Left ventricle myocardium inferior (tissue), 1 donor: Measurements from ENCODE around the gene CNTLN. TPM values are rescaled to one million over a fixed set of nuclear protein-coding genes. Genes with fewer than 3 reads are reported as not detected.
"Not testable (repeated sequence)": the region's sequence is repeated elsewhere in the genome, so short reads cannot be mapped to it uniquely, and the experiment has no call there.

ENCODE experiments used
- DNase-seq: peaks from one replicate; pipeline ENCODE4 v3.0.0-alpha.2; 2020
- H3K27ac ChIP-seq: fragments of 200-600 bp; replicated peaks from 2 replicates; pipeline ENCODE4 v1.8.0; 2021
- H3K27me3 ChIP-seq: fragments of 200-600 bp; 2 replicates; pipeline ENCODE4 v1.8.0; 2021; ENCODE audit warnings: low read depth
- H3K36me3 ChIP-seq: fragments of 200-600 bp; 2 replicates; pipeline ENCODE4 v1.8.0; 2021
- H3K4me1 ChIP-seq: fragments of 200-600 bp; 2 replicates; pipeline ENCODE4 v1.8.0; 2021
- H3K4me3 ChIP-seq: fragments of 200-600 bp; 2 replicates; pipeline ENCODE4 v1.8.0; 2021; ENCODE audit warnings: mild to moderate bottlenecking, moderate library complexity
- H3K9me3 ChIP-seq: fragments of 200-600 bp; replicated peaks from 2 replicates; pipeline ENCODE4 v1.8.0; 2021
- CTCF ChIP-seq: fragments of 200-600 bp; IDR thresholded peaks from 2 replicates; pipeline ENCODE4 v1.8.0; 2021; ENCODE audit warnings: antibody characterized with exemption, mild to moderate bottlenecking, borderline replicate concordance
- intact Hi-C: fragments of 100-400 bp; cut with micrococcal nuclease; formaldehyde crosslinking; loops from one replicate; pipeline ENCODE4 v1.11.0; 2022
- total RNA-seq: library from RNA; stranded (reverse); fragmentation: NEBNext Ultra II Directional; extraction: Animal tissue kit (Norgen Biotek cat#: 25700); gene quantifications from one replicate; pipeline ENCODE4 v1.2.1, GENCODE V29; 2021
- donor health status: DM: no; HTN: yes; CAD: no; lungs with severe emphysema.

CNTLN gene
- total RNA-seq, 1 donor from 2014 or later = 3.5 TPM

- DNase-seq = no peak
- no peak for TF ChIP-seq CTCF
- no peak overlapping the region for H3K4me3 ChIP-seq
- no peak overlapping the region for H3K27ac ChIP-seq
- no peaks in the 10 kb centered on the region for H3K27me3 ChIP-seq
- no peaks in the 10 kb centered on the region for H3K9me3 ChIP-seq
- intact Hi-C loops = no loop called here
- H3K36me3 ChIP-seq = peaks cover 9% of the 10 kb centered on the region
- no peaks in the 10 kb centered on the region for H3K4me1 ChIP-seq
These were observed 197.3 kb downstream of the CNTLN start for GRCh38 chr9:17332115-17332514.

- intact Hi-C loops = no loop called here
- DNase-seq = no peak
- no peaks in the 10 kb centered on the region for H3K9me3 ChIP-seq
- no peak for TF ChIP-seq CTCF
- no peak overlapping the region for H3K27ac ChIP-seq
- H3K4me3 ChIP-seq = no peak overlapping the region
- H3K36me3 ChIP-seq = peaks cover 31% of the 10 kb centered on the region
- H3K4me1 ChIP-seq = no peaks in the 10 kb centered on the region
- H3K27me3 ChIP-seq = no peaks in the 10 kb centered on the region
These were observed 204.3 kb downstream of the CNTLN start for GRCh38 chr9:17339156-17339555.

DNA sequence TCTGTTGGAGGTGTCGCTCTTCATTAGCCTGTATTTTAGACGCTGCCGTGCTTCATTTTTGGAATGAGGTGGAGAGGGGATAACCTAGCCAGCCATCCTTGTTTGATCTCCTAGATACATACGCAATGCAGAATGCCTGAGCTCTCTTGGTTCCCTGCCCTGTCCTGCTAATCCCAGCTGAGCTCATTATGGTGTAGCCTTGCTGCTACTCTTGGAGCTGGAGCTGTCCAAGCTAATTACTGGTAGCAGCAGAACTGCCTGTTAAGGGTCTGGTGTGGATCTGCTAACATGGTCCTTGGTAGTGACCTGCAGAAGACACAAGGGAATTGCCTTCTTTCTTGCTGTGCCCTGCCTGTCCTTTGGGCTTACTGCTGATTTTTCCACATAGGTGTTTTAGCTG is 207.9 kb downstream of the CNTLN start:
- H3K4me3 ChIP-seq = no peak overlapping the region
- H3K9me3 ChIP-seq = no peaks in the 10 kb centered on the region
- no peak for DNase-seq
- no peaks in the 10 kb centered on the region for H3K4me1 ChIP-seq
- no peaks in the 10 kb centered on the region for H3K27me3 ChIP-seq
- TF ChIP-seq CTCF = no peak
- no peak overlapping the region for H3K27ac ChIP-seq
- intact Hi-C loops = no loop called here
- peaks cover 32% of the 10 kb centered on the region for H3K36me3 ChIP-seq

GRCh38 chr9:17349831-17350230 is 215.0 kb downstream of the CNTLN start:
- DNase-seq = no peak
- Histone ChIP-seq H3K4me3 (no peak overlapping the region), H3K36me3 (peaks cover 11% of the 10 kb centered on the region), H3K9me3 (no peaks in the 10 kb centered on the region), H3K27ac (no peak overlapping the region), H3K27me3 (no peaks in the 10 kb centered on the region), H3K4me1 (no peaks in the 10 kb centered on the region)
- intact Hi-C loops = no loop called here
- TF ChIP-seq CTCF = no peak

DNA sequence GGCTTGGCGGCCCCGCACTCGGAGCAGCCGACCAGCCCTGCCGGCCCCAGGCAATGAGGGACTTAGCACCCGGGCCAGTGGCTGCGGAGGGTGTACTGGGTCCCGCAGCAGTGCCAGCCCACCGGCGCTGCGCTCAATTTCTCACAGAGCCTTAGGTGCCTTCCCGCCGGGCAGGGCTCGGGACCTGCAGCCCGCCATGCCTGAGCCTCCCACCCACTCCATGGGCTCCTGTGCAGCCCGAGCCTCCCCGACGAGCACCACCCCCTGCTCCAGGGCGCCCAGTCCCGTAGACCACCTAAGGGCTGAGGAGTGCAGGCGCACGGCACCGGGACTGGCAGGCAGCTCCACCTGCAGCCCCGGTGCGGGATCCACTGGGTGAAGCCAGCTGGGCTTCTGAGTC is 219.2 kb downstream of the CNTLN start:
- H3K4me1 ChIP-seq, H3K4me3 ChIP-seq, DNase-seq, H3K27me3 ChIP-seq, H3K27ac ChIP-seq, intact Hi-C loops, H3K9me3 ChIP-seq: not testable (repeated sequence)
- H3K36me3 ChIP-seq = peaks cover 15% of the 10 kb centered on the region

- H3K9me3 ChIP-seq = peaks cover 7% of the 10 kb centered on the region
- intact Hi-C loops = no loop called here
- H3K36me3 ChIP-seq = peaks cover 7% of the 10 kb centered on the region
- no peaks in the 10 kb centered on the region for H3K4me1 ChIP-seq
- no peak for DNase-seq
- no peak overlapping the region for H3K27ac ChIP-seq
- no peak overlapping the region for H3K4me3 ChIP-seq
- H3K27me3 ChIP-seq = no peaks in the 10 kb centered on the region
- no peak for TF ChIP-seq CTCF
These were observed 226.5 kb downstream of the CNTLN start for GRCh38 chr9:17361378-17361777.
